ENCODE measurements around the gene ZNF534. TPM values are rescaled to one million over a fixed set of nuclear protein-coding genes. Genes with fewer than 3 reads are reported as not detected.
"Not testable (repeated sequence)": the region's sequence is repeated elsewhere in the genome, so short reads cannot be mapped to it uniquely, and the experiment has no call there.

ZNF534 gene
- total RNA-seq, 1 experiment from 2014 or later: not detected

GRCh38 chr19:52474351-52475127, 45.6 kb downstream of the ZNF534 start:
- TF ChIP-seq CTCF (IDR thresholded peaks at IDR 0.05; ENCODE audit: unreplicated experiment): no peak
- Mint-ChIP-seq H3K9me3 (ENCODE audit: unreplicated experiment) (peaks cover 34% of the 10 kb centered on the region), H3K4me1 (ENCODE audit: insufficient read depth, unreplicated experiment) (no peaks in the 10 kb centered on the region), H3K27me3 (ENCODE audit: insufficient read depth, unreplicated experiment) (no peaks in the 10 kb centered on the region), H3K4me3 (ENCODE audit: unreplicated experiment) (no peak overlapping the region), H3K27ac (ENCODE audit: low read depth, unreplicated experiment) (no peak overlapping the region), H3K36me3 (ENCODE audit: insufficient read depth, unreplicated experiment) (no peaks in the 10 kb centered on the region)
- no TSS peak for BruUV-seq (replicated peaks)
- no peak for DNase-seq (ENCODE audit: unreplicated experiment)
- intact Hi-C loops (cut with micrococcal nuclease): no loop called here
- CTCF ChIA-PET: interaction anchor here (0.6 kb wide), 1 partner anchor 484 kb away, joined by 3 read pairs; no protein-coding TSS in a partner anchor
- POLR2A ChIA-PET: no interaction called here

GRCh38 chr19:52484111-52484743, 55.3 kb downstream of the ZNF534 start:
- H3K36me3 Mint-ChIP-seq (ENCODE audit: insufficient read depth, unreplicated experiment); BruUV-seq (replicated peaks); POLR2A ChIA-PET; H3K4me3 Mint-ChIP-seq (ENCODE audit: unreplicated experiment); CTCF ChIA-PET; DNase-seq (ENCODE audit: unreplicated experiment); H3K4me1 Mint-ChIP-seq (ENCODE audit: insufficient read depth, unreplicated experiment); H3K27ac Mint-ChIP-seq (ENCODE audit: low read depth, unreplicated experiment); intact Hi-C loops (cut with micrococcal nuclease); H3K27me3 Mint-ChIP-seq (ENCODE audit: insufficient read depth, unreplicated experiment): not testable (repeated sequence)
- peaks cover 27% of the 10 kb centered on the region for H3K9me3 Mint-ChIP-seq (ENCODE audit: unreplicated experiment)

- H3K27me3 Mint-ChIP-seq (ENCODE audit: insufficient read depth, unreplicated experiment); H3K4me1 Mint-ChIP-seq (ENCODE audit: insufficient read depth, unreplicated experiment); DNase-seq (ENCODE audit: unreplicated experiment); BruUV-seq (replicated peaks); H3K4me3 Mint-ChIP-seq (ENCODE audit: unreplicated experiment); H3K36me3 Mint-ChIP-seq (ENCODE audit: insufficient read depth, unreplicated experiment); intact Hi-C loops (cut with micrococcal nuclease); CTCF ChIA-PET; POLR2A ChIA-PET; H3K27ac Mint-ChIP-seq (ENCODE audit: low read depth, unreplicated experiment): not testable (repeated sequence)
- peaks cover 27% of the 10 kb centered on the region for H3K9me3 Mint-ChIP-seq (ENCODE audit: unreplicated experiment)
These were observed 56.1 kb downstream of the ZNF534 start for GRCh38 chr19:52485064-52485463.

GRCh38 chr19:52485561-52486240, 56.8 kb downstream of the ZNF534 start:
- POLR2A ChIA-PET; BruUV-seq (replicated peaks); H3K27me3 Mint-ChIP-seq (ENCODE audit: insufficient read depth, unreplicated experiment); CTCF ChIA-PET; H3K36me3 Mint-ChIP-seq (ENCODE audit: insufficient read depth, unreplicated experiment); H3K27ac Mint-ChIP-seq (ENCODE audit: low read depth, unreplicated experiment); DNase-seq (ENCODE audit: unreplicated experiment); H3K4me1 Mint-ChIP-seq (ENCODE audit: insufficient read depth, unreplicated experiment); H3K4me3 Mint-ChIP-seq (ENCODE audit: unreplicated experiment); intact Hi-C loops (cut with micrococcal nuclease): not testable (repeated sequence)
- H3K9me3 Mint-ChIP-seq (ENCODE audit: unreplicated experiment): peaks cover 27% of the 10 kb centered on the region

- Mint-ChIP-seq H3K27me3 (ENCODE audit: insufficient read depth, unreplicated experiment) (no peaks in the 10 kb centered on the region), H3K27ac (ENCODE audit: low read depth, unreplicated experiment) (no peak overlapping the region), H3K36me3 (ENCODE audit: insufficient read depth, unreplicated experiment) (peaks cover 5% of the 10 kb centered on the region), H3K4me3 (ENCODE audit: unreplicated experiment) (no peak overlapping the region), H3K9me3 (ENCODE audit: unreplicated experiment) (peaks cover 22% of the 10 kb centered on the region), H3K4me1 (ENCODE audit: insufficient read depth, unreplicated experiment) (no peaks in the 10 kb centered on the region)
- intact Hi-C loops (cut with micrococcal nuclease): no loop called here
- no TSS peak for BruUV-seq (replicated peaks)
- POLR2A ChIA-PET: no interaction called here
- no peak for TF ChIP-seq CTCF (IDR thresholded peaks at IDR 0.05; ENCODE audit: unreplicated experiment)
- CTCF ChIA-PET: no interaction called here
- DNase-seq (ENCODE audit: unreplicated experiment): no peak
These were observed 63.4 kb downstream of the ZNF534 start for GRCh38 chr19:52492201-52492993.
